ENCODE results near the gene GOLGA6L22. TPM values are rescaled to one million over a fixed set of nuclear protein-coding genes. Genes with fewer than 3 reads are reported as not detected.
"Not testable (repeated sequence)": the region's sequence is repeated elsewhere in the genome, so short reads cannot be mapped to it uniquely, and the experiment has no call there.

The GOLGA6L22 gene
- 0.12 TPM in 1 of 2 replicates, not detected in the other for total RNA-seq (2014; rRNA removed; shearing (Covaris generic))

GRCh38 chr15:22458603-22459002, at the start of gene GOLGA6L22:
Gene GOLGA6L22, plus strand, starts transcription at chr15:22458903. Its CDS starts 91 bp downstream, at chr15:22458994.
- in situ Hi-C loops (cut with HindIII; ENCODE audit: low sequenced_read_pairs); DNase-seq (ENCODE audit: low spot score): not testable (repeated sequence)

- DNase-seq (ENCODE audit: low spot score); in situ Hi-C loops (cut with HindIII; ENCODE audit: low sequenced_read_pairs): not testable (repeated sequence)
Measured at GRCh38 chr15:22417288-22417687, 41.4 kb upstream of the GOLGA6L22 start.

- in situ Hi-C loops (cut with HindIII; ENCODE audit: low sequenced_read_pairs); DNase-seq (ENCODE audit: low spot score): not testable (repeated sequence)
Measured at GRCh38 chr15:22417795-22418194, 40.9 kb upstream of the GOLGA6L22 start.

- DNase-seq (ENCODE audit: low spot score); in situ Hi-C loops (cut with HindIII; ENCODE audit: low sequenced_read_pairs): not testable (repeated sequence)
Measured at GRCh38 chr15:22418212-22418611, 40.5 kb upstream of the GOLGA6L22 start.

GRCh38 chr15:22418666-22419065, 40.0 kb upstream of the GOLGA6L22 start:
- in situ Hi-C loops (cut with HindIII; ENCODE audit: low sequenced_read_pairs); DNase-seq (ENCODE audit: low spot score): not testable (repeated sequence)

GRCh38 chr15:22420340-22420739, 38.4 kb upstream of the GOLGA6L22 start:
- DNase-seq (ENCODE audit: low spot score); in situ Hi-C loops (cut with HindIII; ENCODE audit: low sequenced_read_pairs): not testable (repeated sequence)

GRCh38 chr15:22429426-22429825, 29.3 kb upstream of the GOLGA6L22 start:
- DNase-seq (ENCODE audit: low spot score); in situ Hi-C loops (cut with HindIII; ENCODE audit: low sequenced_read_pairs): not testable (repeated sequence)

GRCh38 chr15:22431687-22432086, 27.0 kb upstream of the GOLGA6L22 start:
- DNase-seq (ENCODE audit: low spot score); in situ Hi-C loops (cut with HindIII; ENCODE audit: low sequenced_read_pairs): not testable (repeated sequence)

GRCh38 chr15:22494490-22495113, 35.9 kb downstream of the GOLGA6L22 start:
- DNase-seq (ENCODE audit: low spot score); in situ Hi-C loops (cut with HindIII; ENCODE audit: low sequenced_read_pairs): not testable (repeated sequence)

GRCh38 chr15:22497200-22497599, 38.5 kb downstream of the GOLGA6L22 start:
- DNase-seq (ENCODE audit: low spot score); in situ Hi-C loops (cut with HindIII; ENCODE audit: low sequenced_read_pairs): not testable (repeated sequence)

- in situ Hi-C loops (cut with HindIII; ENCODE audit: low sequenced_read_pairs); DNase-seq (ENCODE audit: low spot score): not testable (repeated sequence)
Measured at GRCh38 chr15:22498220-22498925, 39.7 kb downstream of the GOLGA6L22 start.

- in situ Hi-C loops (cut with HindIII; ENCODE audit: low sequenced_read_pairs); DNase-seq (ENCODE audit: low spot score): not testable (repeated sequence)
Measured at GRCh38 chr15:22502272-22502671, 43.6 kb downstream of the GOLGA6L22 start.

- in situ Hi-C loops (cut with HindIII; ENCODE audit: low sequenced_read_pairs); DNase-seq (ENCODE audit: low spot score): not testable (repeated sequence)
Measured at GRCh38 chr15:22506959-22507358, 48.3 kb downstream of the GOLGA6L22 start.

GRCh38 chr15:22516140-22516539, 57.4 kb downstream of the GOLGA6L22 start:
- DNase-seq (ENCODE audit: low spot score); in situ Hi-C loops (cut with HindIII; ENCODE audit: low sequenced_read_pairs): not testable (repeated sequence)
